Measurements from ENCODE around the gene CYP27B1.

DNA sequence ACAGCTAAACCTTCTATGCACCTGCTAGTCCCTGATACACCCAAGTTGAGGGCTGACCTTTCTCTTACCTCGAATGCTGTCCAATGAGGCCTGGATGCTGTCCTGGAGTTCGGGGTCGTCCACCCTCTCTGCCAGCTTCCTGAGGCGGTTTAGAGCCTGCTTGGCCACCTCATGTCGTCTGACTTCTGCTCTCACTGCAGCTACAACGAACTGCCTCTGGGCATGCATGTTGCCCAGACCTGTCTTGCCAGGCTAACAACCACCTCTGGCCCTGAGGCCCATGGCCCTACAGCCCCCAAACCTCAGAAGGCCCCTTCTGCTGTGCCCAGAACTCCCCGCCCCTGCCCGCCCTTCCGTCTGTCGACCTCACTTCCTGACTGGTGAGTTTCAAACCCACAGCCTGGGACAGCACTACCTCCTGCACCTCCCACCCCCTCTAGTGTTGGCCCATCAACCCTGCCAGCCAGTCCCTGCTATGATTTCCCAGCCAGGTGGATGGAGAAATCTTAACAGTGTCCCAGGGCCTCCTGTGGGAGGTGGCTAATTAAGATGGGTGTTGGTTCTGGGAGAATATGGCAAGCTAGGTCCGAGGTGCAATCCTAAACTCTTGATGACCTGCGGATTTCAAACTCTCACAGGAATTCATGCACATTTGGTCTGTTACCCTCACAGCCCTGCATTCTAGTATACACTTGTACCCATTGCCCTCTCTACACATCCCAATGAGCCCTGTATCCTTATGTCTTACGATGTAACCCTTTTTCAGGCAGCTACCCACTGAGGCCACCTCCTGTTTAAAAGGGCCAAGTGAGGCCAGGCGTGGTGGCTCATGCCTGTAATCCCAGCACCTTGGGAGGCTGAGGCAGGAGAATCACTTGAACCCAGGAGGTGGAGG, 24.8 kb downstream of the CYP27B1 start:
- TF ChIP-seq EP300 (IDR thresholded peaks at IDR 0.05) (no peak), POLR2A (IDR thresholded peaks at IDR 0.05) (no peak)
